Neural progenitor cell (in vitro differentiated cells): ENCODE measurements around the gene HMCN1. TPM values are rescaled to one million over a fixed set of nuclear protein-coding genes. Genes with fewer than 3 reads are reported as not detected.
A peak's percentile ranks its signal among the peaks of the same experiment; 100 is the strongest.

Experiments used
- DNase-seq: peaks from one replicate; pipeline ENCODE4 v3.0.0-alpha.2; 2016; ENCODE audit warnings: low spot score
- H2AFZ ChIP-seq: fragments of 200-600 bp; sonication (generic); replicated peaks from 2 replicates; pipeline ENCODE4 v1.6.1; 2016; ENCODE audit warnings: antibody characterized with exemption
- H3F3A ChIP-seq: fragments of 200-600 bp; sonication (generic); 2 replicates; pipeline ENCODE4 v1.6.1; 2016; ENCODE audit warnings: antibody characterized with exemption, low read depth
- H3K27ac ChIP-seq: fragments of 200-600 bp; sonication (generic); 2 replicates; pipeline ENCODE4 v1.5.1; 2016; ENCODE audit warnings: mild to moderate bottlenecking
- H3K27me3 ChIP-seq: fragments of 200-600 bp; sonication (generic); 2 replicates; pipeline ENCODE4 v1.6.1; 2016; ENCODE audit warnings: mild to moderate bottlenecking, moderate library complexity
- H3K36me3 ChIP-seq: fragments of 200-600 bp; sonication (generic); 2 replicates; pipeline ENCODE4 v1.5.1; 2016
- H3K4me1 ChIP-seq: fragments of 200-600 bp; sonication (generic); 2 replicates; pipeline ENCODE4 v1.6.1; 2016; ENCODE audit warnings: mixed run types
- H3K4me2 ChIP-seq: fragments of 200-600 bp; sonication (generic); 2 replicates; pipeline ENCODE4 v1.6.1; 2016
- H3K4me3 ChIP-seq: fragments of 200-600 bp; sonication (generic); 2 replicates; pipeline ENCODE4 v1.5.1; 2016
- H3K79me2 ChIP-seq: fragments of 200-600 bp; sonication (generic); 2 replicates; pipeline ENCODE4 v1.6.1; 2016; ENCODE audit warnings: low read depth
- H3K9ac ChIP-seq: fragments of 200-600 bp; sonication (generic); 2 replicates; pipeline ENCODE4 v1.6.1; 2016
- H3K9me3 ChIP-seq: fragments of 200-600 bp; sonication (generic); 2 replicates; pipeline ENCODE4 v1.5.1; 2016; ENCODE audit warnings: low read depth
- H4K20me1 ChIP-seq: fragments of 200-600 bp; sonication (generic); 2 replicates; pipeline ENCODE4 v1.6.1; 2016; ENCODE audit warnings: low read depth
- H3K27ac Mint-ChIP-seq: 3 replicates; pipeline ENCODE4 v1.8.0; 2021; ENCODE audit warnings: mixed read lengths
- H3K27me3 Mint-ChIP-seq: 2 replicates; pipeline ENCODE4 v1.8.0; 2022; ENCODE audit warnings: low read depth, mild to moderate bottlenecking, inconsistent platforms, moderate library complexity, mixed read lengths; ENCODE audit not compliant: insufficient read depth
- H3K36me3 Mint-ChIP-seq: 3 replicates; pipeline ENCODE4 v1.8.0; 2021; ENCODE audit warnings: mixed read lengths
- H3K4me1 Mint-ChIP-seq: 3 replicates; pipeline ENCODE4 v1.8.0; 2021; ENCODE audit warnings: mixed read lengths
- H3K4me3 Mint-ChIP-seq: 3 replicates; pipeline ENCODE4 v1.8.0; 2021; ENCODE audit warnings: mild to moderate bottlenecking, moderate library complexity, mixed read lengths
- H3K9me3 Mint-ChIP-seq: 3 replicates; pipeline ENCODE4 v1.8.0; 2020; ENCODE audit warnings: mixed read lengths
- EZH2 ChIP-seq: fragments of 200-600 bp; sonication (generic); IDR thresholded peaks from 2 replicates; pipeline ENCODE4 v1.6.1; 2017; ENCODE audit warnings: antibody characterized with exemption, mild to moderate bottlenecking, moderate library complexity
- EZH2phosphoT487 ChIP-seq: fragments of 200-600 bp; sonication (generic); IDR thresholded peaks from 2 replicates; pipeline ENCODE4 v1.6.1; 2017; ENCODE audit warnings: antibody characterized with exemption
- total RNA-seq: library from RNA; depleted of rRNA; stranded (reverse); fragments of >200 nt; gene quantifications from 2 replicates; pipeline ENCODE4 v1.2.3, GENCODE V29; 2015; ENCODE audit warnings: low replicate concordance
- TF ChIP-seq, protein P1 (sequence below): fragments of 200-600 bp; sonication (generic); IDR thresholded peaks from 2 replicates; pipeline ENCODE4 v1.5.1; 2017; ENCODE audit warnings: antibody characterized with exemption, mild to moderate bottlenecking

The HMCN1 gene
- total RNA-seq, 1 donor from 2014 or later: 26.4 TPM

- Mint-ChIP-seq H3K27ac (no peak overlapping the region), H3K4me1 (peaks cover 20% of the 10 kb centered on the region), H3K27me3 (peaks cover 8% of the 10 kb centered on the region), H3K9me3 (peaks cover 2% of the 10 kb centered on the region), H3K36me3 (no peaks in the 10 kb centered on the region), H3K4me3 (no peak overlapping the region)
- H4K20me1 ChIP-seq: no peaks in the 10 kb centered on the region
- H3K4me3 ChIP-seq: no peak overlapping the region
- no peaks in the 10 kb centered on the region for H3K9me3 ChIP-seq
- no peak overlapping the region for H3K9ac ChIP-seq
- H3K27me3 ChIP-seq: no peaks in the 10 kb centered on the region
- H3K79me2 ChIP-seq: no peaks in the 10 kb centered on the region
- H2AFZ ChIP-seq: no peak overlapping the region
- no peak for DNase-seq
- peaks cover 27% of the 10 kb centered on the region for H3F3A ChIP-seq
- H3K4me2 ChIP-seq: no peak overlapping the region
- TF ChIP-seq, protein P1, sequence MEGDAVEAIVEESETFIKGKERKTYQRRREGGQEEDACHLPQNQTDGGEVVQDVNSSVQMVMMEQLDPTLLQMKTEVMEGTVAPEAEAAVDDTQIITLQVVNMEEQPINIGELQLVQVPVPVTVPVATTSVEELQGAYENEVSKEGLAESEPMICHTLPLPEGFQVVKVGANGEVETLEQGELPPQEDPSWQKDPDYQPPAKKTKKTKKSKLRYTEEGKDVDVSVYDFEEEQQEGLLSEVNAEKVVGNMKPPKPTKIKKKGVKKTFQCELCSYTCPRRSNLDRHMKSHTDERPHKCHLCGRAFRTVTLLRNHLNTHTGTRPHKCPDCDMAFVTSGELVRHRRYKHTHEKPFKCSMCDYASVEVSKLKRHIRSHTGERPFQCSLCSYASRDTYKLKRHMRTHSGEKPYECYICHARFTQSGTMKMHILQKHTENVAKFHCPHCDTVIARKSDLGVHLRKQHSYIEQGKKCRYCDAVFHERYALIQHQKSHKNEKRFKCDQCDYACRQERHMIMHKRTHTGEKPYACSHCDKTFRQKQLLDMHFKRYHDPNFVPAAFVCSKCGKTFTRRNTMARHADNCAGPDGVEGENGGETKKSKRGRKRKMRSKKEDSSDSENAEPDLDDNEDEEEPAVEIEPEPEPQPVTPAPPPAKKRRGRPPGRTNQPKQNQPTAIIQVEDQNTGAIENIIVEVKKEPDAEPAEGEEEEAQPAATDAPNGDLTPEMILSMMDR: no peak
- TF ChIP-seq EZH2 (no peak), EZH2phosphoT487 (no peak)
- H3K27ac ChIP-seq: no peak overlapping the region
- H3K36me3 ChIP-seq: no peaks in the 10 kb centered on the region
- H3K4me1 ChIP-seq: peaks cover 11% of the 10 kb centered on the region
Measured at GRCh38 chr1:185731446-185731845, 2.7 kb upstream of the HMCN1 start.

GRCh38 chr1:185732951-185733350 lies 1.2 kb upstream of the HMCN1 start:
- Histone ChIP-seq H3K9me3 (no peaks in the 10 kb centered on the region), H2AFZ (no peak overlapping the region), H3K27ac (no peak overlapping the region), H3K4me2 (no peak overlapping the region), H3K4me1 (peaks cover 11% of the 10 kb centered on the region), H4K20me1 (no peaks in the 10 kb centered on the region), H3K36me3 (no peaks in the 10 kb centered on the region), H3F3A (peaks cover 27% of the 10 kb centered on the region), H3K4me3 (no peak overlapping the region), H3K9ac (no peak overlapping the region), H3K79me2 (no peaks in the 10 kb centered on the region), H3K27me3 (no peaks in the 10 kb centered on the region)
- no peak for TF ChIP-seq EZH2phosphoT487
- TF ChIP-seq, protein P1: no peak
- Mint-ChIP-seq H3K27ac (no peak overlapping the region), H3K4me1 (peaks cover 20% of the 10 kb centered on the region), H3K4me3 (no peak overlapping the region), H3K27me3 (peaks cover 8% of the 10 kb centered on the region), H3K9me3 (peaks cover 2% of the 10 kb centered on the region), H3K36me3 (no peaks in the 10 kb centered on the region)
- no peak for DNase-seq

DNA sequence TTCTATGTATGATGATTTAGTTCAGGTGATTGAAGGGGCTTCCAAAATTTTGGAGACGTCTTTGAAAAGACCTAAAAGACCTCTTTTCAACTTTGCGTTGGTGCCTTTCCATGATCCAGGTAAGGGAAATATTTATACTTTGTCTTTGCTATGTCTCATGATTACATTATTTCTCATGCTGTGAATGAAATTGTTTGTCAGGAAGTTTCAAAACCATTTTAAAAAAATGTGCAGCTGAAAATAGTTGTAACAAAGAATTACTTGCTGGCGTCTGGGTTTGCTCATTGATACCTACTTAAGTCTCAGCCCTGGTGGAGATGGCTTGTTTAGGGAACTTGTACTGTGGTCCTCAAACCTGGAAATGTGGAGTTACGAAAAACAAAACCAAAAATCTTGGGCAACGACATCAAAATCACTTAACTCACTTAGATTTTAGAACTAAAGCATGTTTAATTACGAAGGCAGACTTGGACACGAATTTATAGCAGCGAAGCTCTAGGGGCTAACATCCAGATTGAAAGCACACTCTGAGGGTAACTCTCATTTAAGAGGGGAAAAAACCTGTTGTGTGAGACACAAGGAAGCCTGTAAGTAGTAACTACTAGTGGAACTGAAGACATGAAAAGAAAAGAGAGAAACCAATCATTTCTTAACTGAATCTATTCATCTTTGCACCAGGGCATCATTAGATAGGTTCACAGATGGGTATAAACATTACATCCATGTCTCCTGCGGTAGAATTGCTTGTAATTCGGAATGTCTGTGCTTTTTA lies 924 bp downstream of the HMCN1 start:
- peak overlapping the region; percentile 85 for H3K27ac Mint-ChIP-seq
- peak overlapping the region; percentile 60 for H3K27ac ChIP-seq

More for the DNA sequence above, 924 bp downstream of the HMCN1 start:
- H3K9me3 ChIP-seq: no peaks in the 10 kb centered on the region
- Mint-ChIP-seq H3K36me3 (peaks cover under 1% of the 10 kb centered on the region), H3K27me3 (peaks cover 8% of the 10 kb centered on the region), H3K9me3 (peaks cover 8% of the 10 kb centered on the region), H3K4me1 (peaks cover 20% of the 10 kb centered on the region), H3K4me3 (peak overlapping the region; percentile 88)
- H4K20me1 ChIP-seq: no peaks in the 10 kb centered on the region
- peak overlapping the region; percentile 72 for H3K4me3 ChIP-seq
- no peaks in the 10 kb centered on the region for H3K27me3 ChIP-seq
- peak overlapping the region; percentile 93 for H2AFZ ChIP-seq
- H3K79me2 ChIP-seq: no peaks in the 10 kb centered on the region
- peaks cover 11% of the 10 kb centered on the region for H3K4me1 ChIP-seq
- H3K9ac ChIP-seq: no peak overlapping the region
- H3K36me3 ChIP-seq: no peaks in the 10 kb centered on the region
- TF ChIP-seq, protein P1: no peak
- TF ChIP-seq EZH2 (no peak), EZH2phosphoT487 (no peak)
- H3K4me2 ChIP-seq: peak overlapping the region; percentile 88
- peak; percentile 13 for DNase-seq
- peaks cover 27% of the 10 kb centered on the region for H3F3A ChIP-seq
